Anterior cingulate cortex (tissue), 58 donors: ENCODE measurements around the gene UGT2B7.
"Not testable (repeated sequence)": the region's sequence is repeated elsewhere in the genome, so short reads cannot be mapped to it uniquely, and the experiment has no call there.

Experiments
- DNase-seq, 58 donors: peaks; one replicate each; lab custom pipeline; 2025; lab: John Stamatoyannopoulos, UW

The UGT2B7 gene

DNA sequence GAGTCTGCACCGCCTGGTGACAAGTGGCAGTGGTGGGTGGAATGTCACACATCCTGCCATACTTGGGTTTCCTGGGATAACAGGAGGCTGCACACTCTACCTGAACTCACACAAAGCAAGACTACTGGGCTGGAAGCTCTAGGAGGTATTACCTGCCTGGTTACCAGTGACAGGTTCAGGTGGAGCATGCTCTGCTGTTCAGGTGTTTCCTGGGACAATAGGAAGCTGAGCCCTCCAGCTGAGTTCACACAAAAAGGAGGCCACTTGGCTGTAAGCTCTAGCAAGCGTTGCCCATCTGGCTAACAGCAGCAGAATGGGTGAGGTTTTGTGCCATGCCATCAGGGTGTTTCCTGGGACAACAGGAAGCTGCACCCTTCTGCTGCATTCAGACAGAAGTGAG, 17.4 kb upstream of the UGT2B7 start:
- DNase-seq: no peak

DNA sequence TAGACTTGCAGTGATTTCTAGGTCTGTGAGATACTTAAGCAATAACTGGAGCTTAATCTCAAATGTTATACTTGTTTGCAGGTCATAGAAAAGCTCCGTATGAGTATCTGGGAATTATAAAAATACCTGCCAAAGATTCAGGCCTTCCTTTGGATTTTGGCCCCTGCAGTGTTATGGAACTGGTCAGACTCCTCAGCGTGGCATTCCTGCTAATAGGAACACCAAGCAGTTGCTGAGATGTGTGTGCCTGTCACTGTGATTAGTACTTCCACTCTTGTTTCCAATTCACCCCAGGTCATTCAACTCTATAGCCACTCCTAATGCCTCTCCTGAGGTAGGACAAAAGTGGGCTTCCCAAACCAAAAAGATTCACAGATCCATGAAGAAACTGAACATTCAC, 7.8 kb upstream of the UGT2B7 start:
- DNase-seq: no peak

DNA sequence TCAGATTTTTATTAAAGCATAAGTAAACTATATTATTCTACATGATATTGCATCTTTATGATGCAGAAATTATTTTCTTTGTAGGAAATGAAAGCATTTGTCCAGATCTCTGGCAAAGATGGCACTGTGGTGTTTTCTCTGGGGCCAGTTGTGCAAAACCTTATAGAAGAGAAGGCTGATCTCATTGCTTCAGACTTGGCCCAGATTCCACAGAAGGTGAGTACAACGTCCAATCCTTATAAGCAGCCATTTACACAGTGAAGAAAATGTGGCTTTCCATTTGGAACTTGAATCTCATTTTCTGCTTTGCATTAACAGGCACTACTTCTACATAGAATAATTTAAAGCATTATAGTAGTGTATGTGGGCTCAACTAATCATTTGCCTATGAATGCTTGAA, 6.9 kb upstream of the UGT2B7 start:
- DNase-seq: no peak

DNA sequence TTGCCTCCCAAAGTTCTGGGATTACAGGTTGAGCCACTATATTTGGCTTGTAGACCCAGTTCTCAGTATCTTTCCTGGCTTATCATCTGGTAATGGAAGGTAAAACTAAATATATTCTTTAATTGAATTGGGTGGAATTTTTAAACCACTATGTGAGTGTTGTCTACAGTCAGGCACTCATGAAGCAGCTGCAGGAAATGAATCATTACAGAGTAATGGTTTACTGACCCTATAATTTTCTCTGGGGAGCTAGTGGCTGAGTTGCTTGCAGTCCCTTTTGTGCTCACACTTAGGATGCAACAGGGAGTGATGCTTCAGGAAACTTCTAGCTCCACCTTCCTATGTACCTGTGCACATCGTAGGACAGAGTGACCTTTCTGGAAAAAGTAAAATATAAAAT, 4.1 kb upstream of the UGT2B7 start:
- no peak for DNase-seq

DNA sequence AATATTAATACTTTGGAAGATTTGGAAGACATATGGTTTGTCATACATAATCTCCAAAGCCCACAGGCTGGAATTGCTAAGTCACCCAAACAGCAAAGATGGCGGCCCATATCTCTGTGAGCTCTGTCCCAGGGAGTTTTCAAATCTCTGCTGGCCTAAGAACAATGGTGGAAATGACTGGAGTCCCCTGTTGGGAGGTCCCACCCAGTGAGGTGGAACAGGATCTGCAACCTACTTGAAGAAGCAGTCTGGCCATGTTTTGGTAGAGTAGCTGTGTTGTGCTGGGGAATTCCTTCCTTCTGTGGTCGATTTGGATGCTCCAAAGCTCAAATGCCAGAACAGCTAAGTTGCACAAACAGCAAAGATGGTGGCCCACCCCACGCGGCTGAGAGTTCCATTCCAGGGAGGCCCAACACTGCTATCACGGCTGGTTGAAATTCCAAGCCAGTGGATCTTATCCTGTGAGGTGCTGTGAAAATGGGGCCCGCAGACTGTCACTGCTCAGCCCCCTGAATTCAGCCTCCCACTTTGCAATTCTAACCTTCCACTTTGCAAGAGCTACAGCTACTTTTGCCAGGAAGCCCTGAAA, 3.2 kb upstream of the UGT2B7 start:
- no peak for DNase-seq

DNA sequence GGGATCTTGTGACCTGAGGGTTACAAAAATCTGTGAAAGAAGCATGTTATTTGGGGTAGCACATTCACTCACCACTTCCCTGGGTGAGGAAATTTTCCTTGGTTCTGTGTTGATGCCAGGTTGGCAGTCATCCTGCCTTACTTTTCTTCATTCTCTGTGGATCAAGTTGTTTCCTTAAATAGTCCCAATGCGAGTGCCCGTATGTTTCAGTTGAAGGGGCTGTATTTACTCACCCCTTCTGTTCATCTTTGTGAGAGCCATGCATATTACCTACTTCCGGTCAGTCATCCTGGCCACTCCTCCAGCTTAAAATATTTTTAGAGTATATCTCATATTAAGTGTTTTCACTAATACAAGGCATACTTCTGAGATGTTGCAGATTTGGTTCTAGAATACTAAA, 2.6 kb upstream of the UGT2B7 start:
- DNase-seq: no peak

DNA sequence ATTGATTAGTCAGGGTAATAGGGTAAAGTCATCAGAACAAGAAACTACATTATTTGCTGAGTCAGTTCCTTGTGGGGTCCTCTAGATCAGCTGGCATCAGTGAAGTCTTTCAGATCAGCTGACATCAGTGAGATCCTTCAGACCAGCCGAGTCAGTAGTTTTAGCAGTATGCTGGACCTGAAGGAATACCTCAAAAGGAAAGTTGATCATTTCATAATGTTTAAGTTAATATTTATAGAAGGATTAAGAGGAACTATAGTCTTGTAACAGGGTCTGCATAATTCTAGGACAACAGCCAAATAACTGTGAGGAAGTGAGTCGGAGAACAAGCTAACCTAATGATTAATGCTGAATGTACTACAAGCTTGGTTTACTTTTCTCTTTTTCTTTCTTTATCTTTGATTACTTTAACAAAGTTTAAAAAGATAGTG, 958 bp upstream of the UGT2B7 start:
- DNase-seq: no peak

DNA sequence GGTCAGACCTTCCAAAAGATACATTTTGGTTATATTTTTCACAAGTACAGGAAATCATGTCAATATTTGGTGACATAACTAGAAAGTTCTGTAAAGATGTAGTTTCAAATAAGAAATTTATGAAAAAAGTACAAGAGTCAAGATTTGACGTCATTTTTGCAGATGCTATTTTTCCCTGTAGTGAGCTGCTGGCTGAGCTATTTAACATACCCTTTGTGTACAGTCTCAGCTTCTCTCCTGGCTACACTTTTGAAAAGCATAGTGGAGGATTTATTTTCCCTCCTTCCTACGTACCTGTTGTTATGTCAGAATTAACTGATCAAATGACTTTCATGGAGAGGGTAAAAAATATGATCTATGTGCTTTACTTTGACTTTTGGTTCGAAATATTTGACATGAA, 536 bp downstream of the UGT2B7 start:
- no peak for DNase-seq

DNA sequence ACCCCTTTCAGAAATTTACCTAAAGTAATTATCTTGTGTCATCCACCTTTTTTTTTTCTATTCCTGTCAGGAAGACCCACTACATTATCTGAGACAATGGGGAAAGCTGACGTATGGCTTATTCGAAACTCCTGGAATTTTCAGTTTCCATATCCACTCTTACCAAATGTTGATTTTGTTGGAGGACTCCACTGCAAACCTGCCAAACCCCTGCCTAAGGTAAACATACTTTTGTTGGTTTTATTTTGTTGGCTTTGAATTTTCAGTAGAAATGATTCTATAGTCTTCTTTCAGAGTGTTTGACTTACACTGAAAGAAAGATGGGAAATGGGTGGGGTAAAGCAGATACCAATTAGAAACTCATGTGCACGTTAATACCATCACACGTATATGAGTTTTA, 2.2 kb downstream of the UGT2B7 start:
- DNase-seq: no peak

DNA sequence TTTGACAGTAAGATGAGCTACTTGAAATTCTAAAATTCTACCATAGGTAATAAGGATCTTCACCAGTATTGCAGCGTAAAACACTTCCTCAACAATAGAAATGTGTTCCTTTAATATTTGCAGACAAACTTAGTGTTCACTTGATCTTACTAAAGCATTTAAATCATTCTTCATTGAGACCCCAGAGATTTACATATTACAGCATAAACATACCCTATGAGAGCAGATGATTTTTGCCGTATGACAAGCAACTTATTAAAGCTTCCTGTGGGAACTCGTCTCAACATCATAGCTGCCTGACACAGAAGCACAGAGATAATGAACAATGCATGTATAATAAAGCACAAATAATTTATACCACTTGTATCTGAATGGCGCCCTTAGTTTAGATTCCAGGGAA, 3.6 kb downstream of the UGT2B7 start:
- DNase-seq: no peak

DNA sequence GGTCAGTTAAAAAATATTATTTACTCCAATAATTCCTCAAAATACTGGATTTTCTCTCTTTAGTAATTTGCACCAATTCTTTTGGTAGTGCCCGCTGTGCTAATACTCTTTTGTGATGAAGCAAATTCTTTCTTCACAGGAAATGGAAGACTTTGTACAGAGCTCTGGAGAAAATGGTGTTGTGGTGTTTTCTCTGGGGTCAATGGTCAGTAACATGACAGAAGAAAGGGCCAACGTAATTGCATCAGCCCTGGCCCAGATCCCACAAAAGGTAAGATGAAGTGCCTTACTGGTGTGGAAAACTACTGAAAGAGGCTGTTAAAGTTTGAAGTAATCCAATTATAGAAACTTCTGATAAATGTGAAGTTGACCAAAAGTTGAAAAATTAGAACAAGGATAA, 6.4 kb downstream of the UGT2B7 start:
- not testable (repeated sequence) for DNase-seq

DNA sequence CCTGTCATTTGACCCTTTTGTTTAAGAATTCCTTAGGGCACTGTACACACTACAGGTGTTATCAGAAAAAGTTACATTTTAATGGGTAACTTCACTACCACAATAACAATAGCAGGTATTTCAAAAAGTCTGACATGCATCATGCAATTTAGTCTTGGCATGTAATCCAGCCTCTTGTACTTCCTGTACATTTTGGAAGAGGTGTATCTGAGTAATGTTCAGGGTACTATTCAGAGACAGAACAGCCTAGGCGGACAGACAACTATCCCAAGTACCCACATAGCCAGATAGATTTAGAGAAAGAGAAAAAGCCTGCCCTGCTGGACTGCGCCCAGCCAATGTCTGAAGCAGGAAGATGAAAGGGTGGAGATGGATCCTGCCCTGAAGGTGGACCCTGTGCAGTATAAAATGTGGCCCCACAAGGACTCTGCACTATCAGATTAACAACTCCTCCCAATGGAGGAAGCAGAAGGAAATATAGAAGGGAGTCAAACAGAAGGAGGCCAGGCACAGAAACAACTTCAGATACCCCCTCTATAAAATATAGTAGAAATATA, 8.5 kb downstream of the UGT2B7 start:
- no peak for DNase-seq

DNA sequence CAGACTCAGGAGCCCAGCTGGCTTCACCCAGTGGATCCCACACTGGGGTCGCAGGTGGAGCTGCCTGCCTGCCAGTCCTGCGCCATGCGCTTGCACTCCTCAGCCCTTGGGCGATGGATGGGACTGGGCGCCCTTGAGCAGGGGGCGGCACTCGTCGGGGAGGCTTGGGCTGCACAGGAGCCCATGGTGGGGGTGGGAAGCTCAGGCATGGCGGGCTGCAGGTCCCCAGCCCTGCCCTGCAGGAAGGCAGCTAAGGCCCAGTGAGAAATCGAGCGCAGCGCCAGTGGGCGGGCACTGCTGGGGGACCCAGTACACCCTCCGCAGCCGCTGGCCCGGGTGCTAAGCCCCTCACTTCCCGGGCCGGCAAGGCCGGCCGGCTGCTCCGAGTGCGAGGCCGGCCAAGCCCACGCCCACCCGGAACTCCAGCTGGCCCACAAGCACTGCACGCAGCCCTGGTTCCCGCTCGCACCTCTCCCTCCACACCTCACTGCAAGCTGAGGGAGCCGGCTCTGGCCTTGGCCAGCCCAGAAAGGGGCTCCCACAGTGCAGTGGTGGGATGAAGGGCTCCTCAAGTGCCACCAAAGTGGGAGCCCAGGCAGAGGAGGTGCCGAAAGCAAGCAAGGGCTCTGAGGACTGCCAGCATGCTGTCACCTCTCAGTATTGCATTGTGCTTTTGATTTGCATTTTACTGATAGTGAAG, 19.0 kb downstream of the UGT2B7 start:
- peak in 1 of 58 donors; percentile 5 for DNase-seq

DNA sequence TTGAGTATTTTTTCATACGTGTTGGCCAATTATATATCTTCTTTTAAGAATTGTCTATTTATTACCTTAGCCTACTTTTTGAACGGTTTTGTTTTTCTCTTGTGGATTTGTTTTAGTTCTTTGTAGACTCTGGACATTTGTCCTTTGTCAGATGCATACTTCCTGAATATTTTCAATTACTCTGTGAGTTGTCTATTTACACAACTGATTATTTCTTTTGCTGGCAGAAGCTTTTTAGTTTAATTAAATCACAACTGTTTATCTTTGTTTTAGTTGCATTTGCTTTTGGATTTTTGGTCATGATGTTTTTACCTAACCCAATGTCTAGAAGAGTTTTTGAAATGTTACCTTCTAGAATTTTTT, 19.6 kb downstream of the UGT2B7 start:
- no peak for DNase-seq

DNA sequence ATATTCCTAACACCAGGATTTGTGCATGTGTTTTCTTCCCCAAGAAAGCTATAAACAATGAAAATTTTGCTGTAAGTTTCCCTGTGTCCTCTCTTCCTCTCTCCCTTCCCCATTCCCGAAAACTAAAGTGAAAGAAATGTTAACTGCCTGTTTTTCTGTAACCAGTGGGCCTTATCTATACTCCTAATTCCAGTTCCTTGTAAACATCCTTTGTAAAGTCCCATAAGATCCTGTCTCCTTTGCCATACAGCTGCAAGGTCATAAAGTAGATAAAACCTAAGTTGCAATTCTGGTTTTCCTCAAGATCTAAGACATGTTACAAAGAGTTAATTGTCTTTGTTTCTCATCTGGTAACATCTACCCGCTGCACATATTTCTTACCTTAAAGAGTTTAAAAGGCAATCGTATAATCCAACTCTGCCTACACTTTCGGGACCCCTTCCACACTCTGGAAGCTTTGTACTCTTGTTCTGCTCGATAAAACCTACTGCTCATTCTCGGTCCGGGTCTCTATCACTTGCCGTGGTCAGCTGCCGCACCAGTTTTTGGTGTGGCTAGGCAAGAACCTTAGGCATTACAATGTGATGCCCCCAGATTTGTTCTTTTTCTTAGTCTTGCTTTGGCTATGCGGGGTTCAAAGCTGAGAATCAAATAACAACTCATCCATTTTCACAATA, 20.5 kb downstream of the UGT2B7 start:
- no peak for DNase-seq

DNA sequence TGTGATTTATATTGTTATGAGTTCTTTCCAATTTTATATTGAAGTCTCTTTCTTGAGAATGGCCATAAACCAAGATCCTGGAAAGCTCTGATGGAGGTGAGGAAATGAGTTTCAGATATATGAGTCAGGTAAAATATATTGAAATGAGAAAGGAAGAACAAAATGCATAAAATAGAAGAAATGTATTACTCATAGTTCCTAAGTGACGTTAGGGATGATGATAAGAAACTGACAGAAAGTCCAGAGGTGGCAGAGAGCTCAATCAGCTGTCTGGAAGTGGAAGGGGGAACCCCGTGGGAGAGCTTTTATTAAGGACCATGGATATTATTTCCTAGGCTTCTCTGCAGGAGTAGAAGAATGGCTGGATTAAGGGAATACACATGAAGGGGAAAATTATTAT, 24.6 kb downstream of the UGT2B7 start:
- no peak for DNase-seq

DNA sequence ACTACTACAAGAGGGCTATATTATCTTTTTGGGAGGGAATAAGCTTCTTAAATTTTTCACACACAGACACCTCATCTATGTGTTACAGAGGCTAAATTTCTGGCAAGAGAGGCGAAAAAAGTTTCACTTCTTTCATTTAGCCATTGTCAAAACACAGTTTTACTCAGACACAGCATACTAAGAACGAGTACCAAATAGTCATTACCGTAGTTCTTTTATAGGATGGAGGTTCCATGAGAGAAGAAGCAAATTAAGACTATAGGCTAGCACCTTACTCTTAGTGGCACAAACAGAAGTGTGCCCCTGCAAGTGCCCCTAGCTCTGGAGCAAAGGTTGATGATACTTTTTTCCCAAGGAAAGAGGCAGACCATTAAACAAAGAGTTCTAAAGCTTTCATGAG, 26.2 kb downstream of the UGT2B7 start:
- no peak for DNase-seq

DNA sequence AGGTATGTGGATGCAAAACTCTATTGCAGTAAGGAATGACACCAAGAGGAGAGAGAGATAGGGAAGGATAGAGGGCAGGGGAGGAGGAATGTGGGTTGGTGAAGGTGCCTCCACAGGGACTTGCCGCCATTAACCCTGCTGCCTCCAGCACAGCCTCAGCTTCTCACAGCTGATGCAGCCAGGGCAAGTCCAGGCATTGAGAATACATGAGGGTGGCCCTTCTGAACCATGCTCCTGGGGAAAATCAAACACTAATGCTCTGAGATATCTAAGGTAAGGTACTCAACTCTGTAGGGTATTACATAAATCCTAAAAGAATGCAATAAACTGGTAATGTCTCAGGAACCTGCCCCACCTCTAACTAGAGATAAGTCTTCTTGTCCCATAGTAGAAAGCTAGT, 28.7 kb downstream of the UGT2B7 start:
- DNase-seq: no peak

DNA sequence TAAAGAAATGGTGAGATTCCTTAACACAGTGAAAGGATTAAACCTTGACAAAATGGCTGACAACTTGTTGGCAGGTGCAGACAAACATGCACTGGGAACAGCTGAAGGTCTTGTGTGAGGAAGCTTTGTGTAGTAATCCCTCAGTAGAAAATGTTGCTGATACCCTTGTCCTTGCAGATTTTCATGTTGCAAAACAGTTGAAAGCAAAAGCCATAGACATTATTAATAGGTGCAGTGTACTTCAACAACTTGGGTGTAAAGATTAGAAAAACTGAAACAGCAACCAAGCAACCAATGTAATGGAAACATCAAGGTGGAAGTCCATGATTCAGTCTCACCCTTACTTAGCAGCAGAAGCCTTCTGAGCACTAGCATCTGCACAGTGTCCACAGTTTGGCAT, 29.8 kb downstream of the UGT2B7 start:
- no peak for DNase-seq

DNA sequence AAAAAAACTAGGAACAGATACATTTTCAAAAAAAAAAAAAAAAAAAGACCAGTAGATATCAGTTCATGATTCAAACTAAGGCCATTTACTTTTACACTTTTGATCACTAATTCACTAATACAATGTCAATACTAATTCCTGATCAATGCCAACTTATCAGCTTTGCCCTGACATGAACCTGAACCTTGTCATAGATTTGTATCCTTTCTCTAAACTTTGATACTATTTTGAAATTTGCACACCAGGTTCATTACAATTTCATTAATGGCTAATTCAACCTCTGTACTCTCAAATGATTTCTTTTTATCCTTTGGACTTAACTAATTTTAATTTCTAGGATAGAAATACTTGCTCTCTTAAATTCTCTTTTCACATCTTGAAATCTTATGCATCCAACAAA, 37.7 kb downstream of the UGT2B7 start:
- no peak for DNase-seq

DNA sequence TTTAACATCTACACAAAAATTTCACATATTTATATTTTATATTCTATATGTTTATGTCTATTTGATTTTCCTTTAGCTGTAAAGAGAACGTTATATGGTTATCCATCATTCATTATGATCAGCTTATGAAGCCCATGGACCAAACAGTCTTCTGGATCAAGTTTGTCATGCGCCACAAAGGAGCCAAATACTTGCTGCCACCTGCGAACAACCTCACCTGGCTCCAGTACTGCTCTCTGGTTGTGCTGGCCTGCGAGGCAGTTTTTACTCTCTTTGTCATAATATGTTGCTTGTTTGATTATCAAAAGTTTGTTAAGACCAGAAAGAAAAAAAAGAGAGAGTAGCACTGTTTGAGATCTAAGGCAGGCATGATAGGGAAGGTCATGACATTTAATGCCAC, 38.2 kb downstream of the UGT2B7 start:
- no peak for DNase-seq

DNA sequence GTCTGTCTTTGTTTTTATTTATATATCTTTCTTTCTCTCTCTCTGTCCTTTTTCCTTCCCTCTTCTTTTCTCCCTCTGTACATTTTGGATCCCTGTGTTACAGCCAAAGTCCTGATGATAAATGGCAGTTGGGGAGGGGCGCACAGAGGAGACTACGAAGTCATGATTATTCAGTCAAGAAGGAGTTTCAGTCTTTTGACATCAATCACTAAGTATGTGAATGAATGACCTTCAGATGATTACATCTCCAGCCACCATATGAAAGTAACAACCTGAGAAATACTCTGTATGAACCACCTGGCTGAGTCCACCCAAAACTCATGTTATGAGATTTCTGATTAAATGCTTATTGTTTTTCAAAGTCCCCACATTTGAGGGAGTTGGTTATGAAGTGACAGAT, 45.0 kb downstream of the UGT2B7 start:
- no peak for DNase-seq
